Fibroblast of lung (primary cell): ENCODE results near the gene HRH1. TPM values are rescaled to one million over a fixed set of nuclear protein-coding genes. Genes with fewer than 3 reads are reported as not detected.

Experiments used
- DNase-seq, 2 donors: peaks; one replicate each; pipeline versions ENCODE4 v3.0.0 to v3.0.0-alpha.2; 2010; ENCODE audit warnings: low read depth in 2 of 2
- H2AFZ ChIP-seq: 2 replicates; pipeline ENCODE4 v1.5.1; 2012; ENCODE audit warnings: low read length, control low read depth, inconsistent platforms
- H3K27ac ChIP-seq: 2 replicates; pipeline ENCODE4 v1.5.1; 2011; ENCODE audit warnings: low read length, control low read depth; ENCODE audit not compliant: insufficient read depth
- H3K27me3 ChIP-seq: 2 replicates; pipeline ENCODE4 v1.5.1; 2011; ENCODE audit warnings: mild to moderate bottlenecking, low read length; ENCODE audit not compliant: control insufficient read depth, insufficient read depth
- H3K36me3 ChIP-seq: 2 replicates; pipeline ENCODE4 v1.5.1; 2011; ENCODE audit warnings: low read length; ENCODE audit not compliant: control insufficient read depth, insufficient read depth
- H3K4me1 ChIP-seq: 2 replicates; pipeline ENCODE4 v1.5.1; 2011; ENCODE audit warnings: low read length; ENCODE audit not compliant: control insufficient read depth, insufficient read depth; ENCODE audit errors: extremely low read depth
- H3K4me2 ChIP-seq: 2 replicates; pipeline ENCODE4 v1.5.1; 2011; ENCODE audit warnings: low read length, control low read depth; ENCODE audit not compliant: insufficient read depth; ENCODE audit errors: extremely low read depth
- H3K4me3 ChIP-seq, 4 experiments: fragments of 200-600 bp in 1 of 4; sonication (generic) in 1 of 4; replicated peaks in 1 of 4; 2 replicates each; pipeline ENCODE4 v1.5.1; 2011 to 2016; ENCODE audit warnings: low read length in 4 of 4, low read depth in 3 of 4, mild to moderate bottlenecking in 3 of 4, control low read depth in 2 of 4, inconsistent platforms in 1 of 4, mixed read lengths in 1 of 4; ENCODE audit not compliant: insufficient read depth in 1 of 4; ENCODE audit errors: control extremely low read depth in 1 of 4
- H3K79me2 ChIP-seq: 2 replicates; pipeline ENCODE4 v1.5.1; 2012; ENCODE audit warnings: mild to moderate bottlenecking, low read length, inconsistent platforms; ENCODE audit not compliant: control insufficient read depth, insufficient read depth
- H3K9ac ChIP-seq: 2 replicates; pipeline ENCODE4 v1.5.1; 2011; ENCODE audit warnings: mild to moderate bottlenecking, low read length, control low read depth; ENCODE audit not compliant: insufficient read depth
- H3K9me3 ChIP-seq: 2 replicates; pipeline ENCODE4 v1.5.1; 2012; ENCODE audit warnings: low read depth, low read length; ENCODE audit not compliant: control insufficient read depth, insufficient read depth
- H4K20me1 ChIP-seq: 2 replicates; pipeline ENCODE4 v1.5.1; 2011; ENCODE audit warnings: low read length; ENCODE audit not compliant: control insufficient read depth, insufficient read depth; ENCODE audit errors: extremely low read depth
- CTCF ChIP-seq, 2 donors: IDR thresholded peaks in 1 of 2; conservative IDR thresholded peaks in 1 of 2; 1 replicate in 1 of 2; 2 replicates in 1 of 2; pipeline ENCODE4 v1.5.1; 2011 to 2012; ENCODE audit warnings: low read length in 2 of 2, control low read depth in 1 of 2, inconsistent platforms in 1 of 2, low read depth in 1 of 2, mild to moderate bottlenecking in 1 of 2
- EZH2 ChIP-seq: IDR thresholded peaks from 2 replicates; pipeline ENCODE4 v1.5.1; 2012; ENCODE audit warnings: low read length, control low read depth, mild to moderate bottlenecking; ENCODE audit errors: missing control alignments
- polyA plus RNA-seq, 2 donors: library from polyadenylated mRNA; depleted of rRNA in 1 of 2; stranded (reverse) in 1 of 2; unstranded in 1 of 2; fragments of >200 nt; gene quantifications; 2 replicates each; pipeline ENCODE4 v1.2.1, GENCODE V29; 2011 to 2012; ENCODE audit warnings: missing spikeins in 1 of 2
- total RNA-seq: library from RNA; depleted of rRNA; stranded (reverse); fragments of >200 nt; gene quantifications from 2 replicates; pipeline ENCODE4 v1.2.1, GENCODE V29; 2014

The HRH1 gene
- total and polyA plus RNA-seq, 2 donors (not counting 1 experiment from before 2014, with no cell fraction given) = 12.6 to 30.6 TPM

GRCh38 chr3:11248596-11248995, 94.3 kb downstream of the HRH1 start:
- TF ChIP-seq EZH2 = no peak
- no peak for TF ChIP-seq CTCF (conservative IDR thresholded peaks at IDR 0.05 in 1 of 2, IDR thresholded peaks at IDR 0.05 in 1 of 2; ENCODE audit: low read depth in 1 of 2, low read length in 2 of 2)
- Histone ChIP-seq H2AFZ (no peak overlapping the region), H3K79me2 (no peaks in the 10 kb centered on the region), H3K4me3 (no peak overlapping the region), H3K36me3 (no peaks in the 10 kb centered on the region), H3K9me3 (no peaks in the 10 kb centered on the region), H3K27me3 (no peaks in the 10 kb centered on the region), H3K9ac (no peak overlapping the region), H4K20me1 (no peaks in the 10 kb centered on the region), H3K4me1 (peaks cover 3% of the 10 kb centered on the region), H3K27ac (no peak overlapping the region), H3K4me2 (no peak overlapping the region)
- DNase-seq = peak in 1 of 2 donors; percentile 37

GRCh38 chr3:11250902-11251806, 96.9 kb downstream of the HRH1 start:
- no peak for DNase-seq
- no peaks in the 10 kb centered on the region for H3K79me2 ChIP-seq
- no peak overlapping the region for H3K27ac ChIP-seq
- H3K4me3 ChIP-seq = no peak overlapping the region
- H3K9me3 ChIP-seq = no peaks in the 10 kb centered on the region
- TF ChIP-seq EZH2 (no peak), CTCF (conservative IDR thresholded peaks at IDR 0.05 in 1 of 2, IDR thresholded peaks at IDR 0.05 in 1 of 2; ENCODE audit: low read depth in 1 of 2, low read length in 2 of 2) (no peak)
- no peaks in the 10 kb centered on the region for H3K36me3 ChIP-seq
- no peaks in the 10 kb centered on the region for H3K27me3 ChIP-seq
- no peak overlapping the region for H3K9ac ChIP-seq
- H4K20me1 ChIP-seq = no peaks in the 10 kb centered on the region
- H3K4me2 ChIP-seq = no peak overlapping the region
- H2AFZ ChIP-seq = no peak overlapping the region
- H3K4me1 ChIP-seq = peaks cover 3% of the 10 kb centered on the region

- H3K27me3 ChIP-seq = no peaks in the 10 kb centered on the region
- H3K4me2 ChIP-seq = no peak overlapping the region
- no peak overlapping the region for H3K4me3 ChIP-seq
- H3K27ac ChIP-seq = no peak overlapping the region
- no peaks in the 10 kb centered on the region for H3K79me2 ChIP-seq
- H3K9ac ChIP-seq = no peak overlapping the region
- no peaks in the 10 kb centered on the region for H3K36me3 ChIP-seq
- TF ChIP-seq EZH2 = no peak
- no peak for TF ChIP-seq CTCF (conservative IDR thresholded peaks at IDR 0.05 in 1 of 2, IDR thresholded peaks at IDR 0.05 in 1 of 2; ENCODE audit: low read depth in 1 of 2, low read length in 2 of 2)
- no peaks in the 10 kb centered on the region for H3K9me3 ChIP-seq
- no peak for DNase-seq
- no peaks in the 10 kb centered on the region for H4K20me1 ChIP-seq
- no peaks in the 10 kb centered on the region for H3K4me1 ChIP-seq
- H2AFZ ChIP-seq = no peak overlapping the region
These were observed 97.5 kb downstream of the HRH1 start for GRCh38 chr3:11251807-11252176.
